Colonic mucosa (tissue), 4 donors: ENCODE measurements around the gene SEMA4D. TPM values are rescaled to one million over a fixed set of nuclear protein-coding genes. Genes with fewer than 3 reads are reported as not detected.
A peak's percentile ranks its signal among the peaks of the same experiment; 100 is the strongest.

Experiments used
- DNase-seq: peaks from one replicate; pipeline ENCODE4 v3.0.0-alpha.2; 2020
- H3K27ac ChIP-seq: fragments of 200-600 bp; one replicate; pipeline ENCODE4 v1.8.0; 2021
- H3K27me3 ChIP-seq: fragments of 200-600 bp; one replicate; pipeline ENCODE4 v1.8.0; 2021
- H3K36me3 ChIP-seq: fragments of 200-600 bp; one replicate; pipeline ENCODE4 v1.8.0; 2021
- H3K4me1 ChIP-seq: fragments of 200-600 bp; one replicate; pipeline ENCODE4 v1.8.0; 2021; ENCODE audit warnings: mild to moderate bottlenecking
- H3K4me3 ChIP-seq: fragments of 200-600 bp; one replicate; pipeline ENCODE4 v1.8.0; 2021
- H3K9ac ChIP-seq, 2 donors: one replicate each; pipeline ENCODE4 v1.7.0; 2013; ENCODE audit warnings: control low read depth in 2 of 2, low read depth in 2 of 2, low read length in 2 of 2
- H3K9me3 ChIP-seq: fragments of 200-600 bp; one replicate; pipeline ENCODE4 v1.8.0; 2021
- intact Hi-C: fragments of 100-400 bp; cut with DNase I; formaldehyde crosslinking; loops from one replicate; pipeline ENCODE4 v1.14.1; 2022
- total RNA-seq, 2 donors: library from RNA; stranded (reverse); fragmentation: NEBNext Ultra II Directional in 1 of 2; extraction: Animal tissue kit (Norgen Biotek cat#: 25700) in 1 of 2; gene quantifications; one replicate each; pipeline ENCODE4 v1.2.1, GENCODE V29; 2021
- TF ChIP-seq, protein P1 (sequence below): fragments of 200-600 bp; IDR thresholded peaks from one replicate; pipeline ENCODE4 v1.8.0; 2022; ENCODE audit warnings: antibody characterized with exemption, mild to moderate bottlenecking
- donor health status: healthy.
- donor health status: DM: no; HTN: no; CAD: no.
- donor health status: DM: no; HTN: no; CAD: no.

SEMA4D gene
- total RNA-seq, 2 donors from 2014 or later, result 14.7 to 19.0 TPM

- TF ChIP-seq, protein P1, sequence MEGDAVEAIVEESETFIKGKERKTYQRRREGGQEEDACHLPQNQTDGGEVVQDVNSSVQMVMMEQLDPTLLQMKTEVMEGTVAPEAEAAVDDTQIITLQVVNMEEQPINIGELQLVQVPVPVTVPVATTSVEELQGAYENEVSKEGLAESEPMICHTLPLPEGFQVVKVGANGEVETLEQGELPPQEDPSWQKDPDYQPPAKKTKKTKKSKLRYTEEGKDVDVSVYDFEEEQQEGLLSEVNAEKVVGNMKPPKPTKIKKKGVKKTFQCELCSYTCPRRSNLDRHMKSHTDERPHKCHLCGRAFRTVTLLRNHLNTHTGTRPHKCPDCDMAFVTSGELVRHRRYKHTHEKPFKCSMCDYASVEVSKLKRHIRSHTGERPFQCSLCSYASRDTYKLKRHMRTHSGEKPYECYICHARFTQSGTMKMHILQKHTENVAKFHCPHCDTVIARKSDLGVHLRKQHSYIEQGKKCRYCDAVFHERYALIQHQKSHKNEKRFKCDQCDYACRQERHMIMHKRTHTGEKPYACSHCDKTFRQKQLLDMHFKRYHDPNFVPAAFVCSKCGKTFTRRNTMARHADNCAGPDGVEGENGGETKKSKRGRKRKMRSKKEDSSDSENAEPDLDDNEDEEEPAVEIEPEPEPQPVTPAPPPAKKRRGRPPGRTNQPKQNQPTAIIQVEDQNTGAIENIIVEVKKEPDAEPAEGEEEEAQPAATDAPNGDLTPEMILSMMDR, result no peak
- Histone ChIP-seq H3K9ac (no peak overlapping the region), H3K4me3 (no peak overlapping the region), H3K27me3 (no peaks in the 10 kb centered on the region), H3K36me3 (no peaks in the 10 kb centered on the region), H3K27ac (no peak overlapping the region), H3K9me3 (no peaks in the 10 kb centered on the region), H3K4me1 (no peaks in the 10 kb centered on the region)
- DNase-seq, result no peak
- intact Hi-C loops, result no loop called here
Observed at GRCh38 chr9:89528540-89528939, 30.6 kb upstream of the SEMA4D start.

- intact Hi-C loops, result no loop called here
- Histone ChIP-seq H3K4me3 (no peak overlapping the region), H3K4me1 (no peaks in the 10 kb centered on the region), H3K9ac (no peak overlapping the region), H3K36me3 (no peaks in the 10 kb centered on the region), H3K27ac (no peak overlapping the region), H3K9me3 (no peaks in the 10 kb centered on the region), H3K27me3 (no peaks in the 10 kb centered on the region)
- TF ChIP-seq, protein P1, result no peak
- DNase-seq, result no peak
Observed at GRCh38 chr9:89528131-89528530, 30.2 kb upstream of the SEMA4D start.

GRCh38 chr9:89527084-89527483 lies 29.2 kb upstream of the SEMA4D start:
- Histone ChIP-seq H3K4me1 (no peaks in the 10 kb centered on the region), H3K4me3 (no peak overlapping the region), H3K9me3 (no peaks in the 10 kb centered on the region), H3K27me3 (no peaks in the 10 kb centered on the region), H3K27ac (peak overlapping the region; percentile 18), H3K9ac (no peak overlapping the region), H3K36me3 (no peaks in the 10 kb centered on the region)
- DNase-seq, result peak; percentile 35
- intact Hi-C loops, result no loop called here
- TF ChIP-seq, protein P1, result no peak

- Histone ChIP-seq H3K9ac (no peak overlapping the region), H3K27me3 (no peaks in the 10 kb centered on the region), H3K4me3 (no peak overlapping the region), H3K9me3 (no peaks in the 10 kb centered on the region), H3K27ac (peak overlapping the region; percentile 18), H3K36me3 (no peaks in the 10 kb centered on the region), H3K4me1 (no peaks in the 10 kb centered on the region)
- TF ChIP-seq, protein P1, result no peak
- no peak for DNase-seq
- intact Hi-C loops, result no loop called here
Observed at GRCh38 chr9:89526667-89527066, 28.8 kb upstream of the SEMA4D start.

- peak overlapping the region; percentile 18 for H3K27ac ChIP-seq
Observed at GRCh38 chr9:89525446-89526374, 27.8 kb upstream of the SEMA4D start.

More at GRCh38 chr9:89525446-89526374, 27.8 kb upstream of the SEMA4D start:
- H3K9ac ChIP-seq, result no peak overlapping the region
- TF ChIP-seq, protein P1, result no peak
- no peaks in the 10 kb centered on the region for H3K27me3 ChIP-seq
- H3K9me3 ChIP-seq, result no peaks in the 10 kb centered on the region
- no peaks in the 10 kb centered on the region for H3K36me3 ChIP-seq
- intact Hi-C loops, result no loop called here
- no peaks in the 10 kb centered on the region for H3K4me1 ChIP-seq
- DNase-seq, result no peak
- H3K4me3 ChIP-seq, result no peak overlapping the region
